OCI-LY7 (cell line): ENCODE measurements around the gene QDPR. TPM values are rescaled to one million over a fixed set of nuclear protein-coding genes. Genes with fewer than 3 reads are reported as not detected.

Experiments used
- BruUV-seq: library from RNA; stranded (reverse); fragments of 400-500 nt; replicated peaks from 2 replicates; lab custom pipeline; 2021; lab: Mats Ljungman, UMichigan
- CTCF ChIA-PET: fragments of 300-600 bp; sonication (Branson Sonifier 250); formaldehyde crosslinking; loops from one replicate; lab custom pipeline; 2022; ENCODE audit warnings: antibody characterized with exemption; ENCODE audit not compliant: unreplicated experiment; lab: Charles Lee
- POLR2A ChIA-PET: fragments of 300-600 bp; sonication (Branson Sonifier 250); formaldehyde crosslinking; loops from one replicate; lab custom pipeline; 2022; ENCODE audit warnings: antibody characterized with exemption; lab: Charles Lee
- DNase-seq: peaks from one replicate; pipeline ENCODE4 v3.0.0-alpha.2; 2015; ENCODE audit warnings: low spot score
- H2AFZ ChIP-seq: fragments of 200-600 bp; sonication (generic), shearing (Covaris generic); 2 replicates; pipeline ENCODE4 v1.6.1; 2014; ENCODE audit warnings: mild to moderate bottlenecking, antibody characterized with exemption, low read length, moderate library complexity
- H3K27ac ChIP-seq: fragments of 200-600 bp; sonication (generic); 2 replicates; pipeline ENCODE4 v1.5.1; 2014; ENCODE audit warnings: mixed run types, low read depth, mild to moderate bottlenecking, moderate library complexity, low read length, inconsistent platforms; ENCODE audit not compliant: poor library complexity, severe bottlenecking
- H3K36me3 ChIP-seq: fragments of 200-600 bp; sonication (generic); 2 replicates; pipeline ENCODE4 v1.6.1; 2014; ENCODE audit warnings: mild to moderate bottlenecking, antibody characterized with exemption, low read length, moderate library complexity, mixed read lengths; ENCODE audit not compliant: insufficient read depth
- H3K4me1 ChIP-seq: fragments of 200-600 bp; sonication (generic); 2 replicates; pipeline ENCODE4 v1.5.1; 2014; ENCODE audit warnings: mild to moderate bottlenecking, low read length; ENCODE audit not compliant: insufficient read depth, poor library complexity, severe bottlenecking
- H3K4me2 ChIP-seq: fragments of 200-600 bp; sonication (generic); 2 replicates; pipeline ENCODE4 v1.6.1; 2014; ENCODE audit warnings: mild to moderate bottlenecking, low read length
- H3K4me3 ChIP-seq: fragments of 200-600 bp; sonication (generic); 2 replicates; pipeline ENCODE4 v1.5.1; 2014; ENCODE audit warnings: mild to moderate bottlenecking, low read depth, low read length; ENCODE audit not compliant: poor library complexity, severe bottlenecking
- H3K79me2 ChIP-seq: fragments of 200-600 bp; sonication (generic); 2 replicates; pipeline ENCODE4 v1.6.1; 2016; ENCODE audit warnings: low read depth, mild to moderate bottlenecking, low read length, moderate library complexity, mixed read lengths; ENCODE audit not compliant: insufficient read depth
- H3K9me2 ChIP-seq: fragments of 200-600 bp; sonication (generic); 2 replicates; pipeline ENCODE4 v1.6.1; 2016; ENCODE audit warnings: mild to moderate bottlenecking, low read length, mixed read lengths; ENCODE audit not compliant: insufficient read depth
- H3K9me3 ChIP-seq: fragments of 200-600 bp; sonication (generic); 2 replicates; pipeline ENCODE4 v1.6.1; 2014; ENCODE audit warnings: mild to moderate bottlenecking, mixed run types, low read length, mixed read lengths
- H4K20me1 ChIP-seq: fragments of 200-600 bp; sonication (generic); 2 replicates; pipeline ENCODE4 v1.6.1; 2014; ENCODE audit warnings: mild to moderate bottlenecking, antibody characterized with exemption, low read length, moderate library complexity, mixed read lengths; ENCODE audit not compliant: insufficient read depth
- EZH2phosphoT487 ChIP-seq: fragments of 200-600 bp; sonication (generic); IDR thresholded peaks from 2 replicates; pipeline ENCODE4 v1.6.1; 2018; ENCODE audit warnings: low read depth, borderline replicate concordance, mild to moderate bottlenecking, mixed run types, antibody characterized with exemption, low read length, moderate library complexity, mixed read lengths
- intact Hi-C: fragments of 100-400 bp; cut with micrococcal nuclease; formaldehyde crosslinking; loops from one replicate; pipeline ENCODE4 v1.10.0; 2022; ENCODE audit not compliant: unreplicated experiment
- total RNA-seq, 2 experiments: library from RNA; depleted of rRNA in 1 of 2; stranded (reverse); fragments of >200 nt in 1 of 2; shearing (Covaris generic) in 1 of 2; gene quantifications; 2 replicates each; pipeline ENCODE4 v1.2.3, GENCODE V29; 2014 to 2022
- TF ChIP-seq, protein P1 (sequence below): fragments of 200-600 bp; sonication (generic); conservative IDR thresholded peaks from 2 replicates; pipeline ENCODE4 v1.5.1; 2014; ENCODE audit warnings: mild to moderate bottlenecking, antibody characterized with exemption, low read length, moderate library complexity, mixed read lengths

The QDPR gene
- total RNA-seq, 2 experiments from 2014 or later = 2.5 to 2.9 TPM

- BruUV-seq = no TSS peak
Observed at GRCh38 chr4:17494258-17495190, 17.4 kb downstream of the QDPR start.

DNA sequence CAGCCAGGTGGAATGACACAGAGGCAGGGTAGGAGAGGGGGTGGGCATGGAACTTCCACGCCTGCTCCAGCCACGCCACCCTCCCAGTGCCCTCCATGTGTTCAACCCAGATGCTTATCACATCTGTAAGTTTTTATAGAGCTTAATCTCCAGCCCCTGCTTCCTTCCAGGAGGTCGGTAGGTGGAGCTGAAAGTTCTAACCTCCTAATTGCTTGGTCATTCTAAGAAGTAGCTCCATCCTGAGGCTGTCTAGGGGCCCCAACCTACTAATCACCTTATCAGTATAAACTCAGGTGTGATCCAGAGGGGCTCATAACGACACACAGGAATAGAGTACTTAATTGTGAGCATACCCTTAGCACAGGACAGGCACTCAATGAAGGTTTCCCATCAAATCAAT is 18.3 kb downstream of the QDPR start:
- Histone ChIP-seq H3K27ac (no peak overlapping the region), H3K4me2 (no peak overlapping the region), H3K9me3 (no peaks in the 10 kb centered on the region), H4K20me1 (no peaks in the 10 kb centered on the region), H3K4me3 (no peak overlapping the region), H3K36me3 (no peaks in the 10 kb centered on the region), H3K9me2 (no peaks in the 10 kb centered on the region), H2AFZ (no peak overlapping the region), H3K4me1 (no peaks in the 10 kb centered on the region), H3K79me2 (no peaks in the 10 kb centered on the region)
- intact Hi-C loops = no loop called here
- POLR2A ChIA-PET = no interaction called here
- CTCF ChIA-PET = no interaction called here
- no peak for TF ChIP-seq EZH2phosphoT487
- TF ChIP-seq, protein P1, sequence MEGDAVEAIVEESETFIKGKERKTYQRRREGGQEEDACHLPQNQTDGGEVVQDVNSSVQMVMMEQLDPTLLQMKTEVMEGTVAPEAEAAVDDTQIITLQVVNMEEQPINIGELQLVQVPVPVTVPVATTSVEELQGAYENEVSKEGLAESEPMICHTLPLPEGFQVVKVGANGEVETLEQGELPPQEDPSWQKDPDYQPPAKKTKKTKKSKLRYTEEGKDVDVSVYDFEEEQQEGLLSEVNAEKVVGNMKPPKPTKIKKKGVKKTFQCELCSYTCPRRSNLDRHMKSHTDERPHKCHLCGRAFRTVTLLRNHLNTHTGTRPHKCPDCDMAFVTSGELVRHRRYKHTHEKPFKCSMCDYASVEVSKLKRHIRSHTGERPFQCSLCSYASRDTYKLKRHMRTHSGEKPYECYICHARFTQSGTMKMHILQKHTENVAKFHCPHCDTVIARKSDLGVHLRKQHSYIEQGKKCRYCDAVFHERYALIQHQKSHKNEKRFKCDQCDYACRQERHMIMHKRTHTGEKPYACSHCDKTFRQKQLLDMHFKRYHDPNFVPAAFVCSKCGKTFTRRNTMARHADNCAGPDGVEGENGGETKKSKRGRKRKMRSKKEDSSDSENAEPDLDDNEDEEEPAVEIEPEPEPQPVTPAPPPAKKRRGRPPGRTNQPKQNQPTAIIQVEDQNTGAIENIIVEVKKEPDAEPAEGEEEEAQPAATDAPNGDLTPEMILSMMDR = no peak
- DNase-seq = no peak
- no TSS peak for BruUV-seq

More at GRCh38 chr4:17494258-17495190, 17.4 kb downstream of the QDPR start:
- Histone ChIP-seq H4K20me1 (no peaks in the 10 kb centered on the region), H3K9me2 (no peaks in the 10 kb centered on the region), H3K9me3 (no peaks in the 10 kb centered on the region), H3K4me2 (no peak overlapping the region), H3K36me3 (no peaks in the 10 kb centered on the region), H2AFZ (no peak overlapping the region), H3K27ac (no peak overlapping the region), H3K4me3 (no peak overlapping the region), H3K4me1 (no peaks in the 10 kb centered on the region), H3K79me2 (no peaks in the 10 kb centered on the region)
- intact Hi-C loops = no loop called here
- TF ChIP-seq EZH2phosphoT487 = no peak
- TF ChIP-seq, protein P1 = no peak
- POLR2A ChIA-PET = interaction anchor here (0.6 kb wide), 1 partner anchor 838 kb away, joined by 3 read pairs; no protein-coding TSS in a partner anchor
- CTCF ChIA-PET = no interaction called here
- no peak for DNase-seq

DNA sequence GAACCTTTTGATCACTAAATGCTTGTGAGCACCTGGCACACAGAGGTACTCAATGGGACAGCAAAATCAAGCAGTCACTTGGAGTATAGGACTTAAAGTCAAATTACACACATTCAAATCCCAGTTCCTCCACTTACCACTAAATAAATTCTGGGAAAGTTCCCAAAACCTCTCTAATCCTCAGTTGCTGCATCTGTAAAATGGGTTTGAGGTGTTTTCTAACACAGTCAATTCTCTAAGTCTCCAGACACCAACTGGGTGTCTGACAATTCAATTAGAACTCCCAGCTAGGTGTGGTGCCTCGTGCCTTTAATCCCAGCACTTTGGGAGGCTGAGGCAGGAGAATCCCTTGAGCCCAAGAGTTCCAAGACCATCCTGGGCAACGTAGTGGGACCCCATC is 19.0 kb downstream of the QDPR start:
- POLR2A ChIA-PET = no interaction called here
- DNase-seq = no peak
- no peaks in the 10 kb centered on the region for H3K9me3 ChIP-seq
- no peaks in the 10 kb centered on the region for H4K20me1 ChIP-seq
- no peak overlapping the region for H3K4me3 ChIP-seq
- H3K79me2 ChIP-seq = no peaks in the 10 kb centered on the region
- CTCF ChIA-PET = no interaction called here
- TF ChIP-seq EZH2phosphoT487 = no peak
- TF ChIP-seq, protein P1 = no peak
- no peak overlapping the region for H3K27ac ChIP-seq
- H3K9me2 ChIP-seq = no peaks in the 10 kb centered on the region
- H3K4me2 ChIP-seq = no peak overlapping the region
- H3K4me1 ChIP-seq = no peaks in the 10 kb centered on the region
- H3K36me3 ChIP-seq = no peaks in the 10 kb centered on the region
- intact Hi-C loops = no loop called here
- no TSS peak for BruUV-seq
- no peak overlapping the region for H2AFZ ChIP-seq
